GM21723 (cell line): ENCODE data around the gene PERP.
"Not testable (repeated sequence)": the region's sequence is repeated elsewhere in the genome, so short reads cannot be mapped to it uniquely, and the experiment has no call there.

Source experiments
- ATAC-seq: cut with Tn5 transposase; IDR thresholded peaks from one replicate; pipeline ENCODE4 v1.9.1; 2021; ENCODE audit warnings: mild to moderate bottlenecking, moderate library complexity; ENCODE audit not compliant: unreplicated experiment

Gene PERP

GRCh38 chr6:138105880-138106664 is 1.1 kb downstream of the PERP start:
- ATAC-seq: no peak

GRCh38 chr6:138105446-138105845 is 1.8 kb downstream of the PERP start:
- no peak for ATAC-seq

- ATAC-seq: no peak
Observed at GRCh38 chr6:138104618-138105213, 2.5 kb downstream of the PERP start.

GRCh38 chr6:138103871-138104270 is 3.3 kb downstream of the PERP start:
- no peak for ATAC-seq

GRCh38 chr6:138101946-138102731 is 5.1 kb downstream of the PERP start:
- no peak for ATAC-seq

GRCh38 chr6:138099832-138100231 is 7.4 kb downstream of the PERP start:
- no peak for ATAC-seq

- no peak for ATAC-seq
Observed at GRCh38 chr6:138098306-138098705, 8.9 kb downstream of the PERP start.

- ATAC-seq: no peak
Observed at GRCh38 chr6:138094260-138094659, 13.0 kb downstream of the PERP start.

GRCh38 chr6:138093632-138094031 is 13.6 kb downstream of the PERP start:
- no peak for ATAC-seq

- ATAC-seq: no peak
Observed at GRCh38 chr6:138092686-138093085, 14.5 kb downstream of the PERP start.

GRCh38 chr6:138089325-138089724 is 17.9 kb downstream of the PERP start:
- ATAC-seq: no peak

- no peak for ATAC-seq
Observed at GRCh38 chr6:138088326-138088762, 18.9 kb downstream of the PERP start.

GRCh38 chr6:138087593-138088325 is 19.5 kb downstream of the PERP start:
- no peak for ATAC-seq

- ATAC-seq: no peak
Observed at GRCh38 chr6:138086573-138087196, 20.5 kb downstream of the PERP start.

- no peak for ATAC-seq
Observed at GRCh38 chr6:138085839-138086222, 21.4 kb downstream of the PERP start.

- no peak for ATAC-seq
Observed at GRCh38 chr6:138084904-138085838, 22.0 kb downstream of the PERP start.

GRCh38 chr6:138082232-138082631 is 25.0 kb downstream of the PERP start:
- ATAC-seq: no peak

- not testable (repeated sequence) for ATAC-seq
Observed at GRCh38 chr6:138079556-138079955, 27.7 kb downstream of the PERP start.

- ATAC-seq: no peak
Observed at GRCh38 chr6:138078491-138078890, 28.7 kb downstream of the PERP start.

- ATAC-seq: no peak
Observed at GRCh38 chr6:138073264-138073663, 34.0 kb downstream of the PERP start.
